Mesendoderm (in vitro differentiated cells): Measurements from ENCODE around the gene IL3.

Experiments used
- DNase-seq: peaks from one replicate; pipeline ENCODE4 v3.0.0; 2013
- H2AK5ac ChIP-seq: 2 replicates; pipeline ENCODE4 v1.6.1; 2013; ENCODE audit warnings: low read length, inconsistent platforms
- H2BK120ac ChIP-seq: 2 replicates; pipeline ENCODE4 v1.6.1; 2013; ENCODE audit warnings: low read depth, mild to moderate bottlenecking, low read length, moderate library complexity, mixed read lengths
- H2BK15ac ChIP-seq: replicated peaks from 2 replicates; pipeline ENCODE4 v1.6.1; 2013; ENCODE audit warnings: low read depth, mild to moderate bottlenecking, moderate library complexity
- H2BK5ac ChIP-seq: 2 replicates; pipeline ENCODE4 v1.6.1; 2013; ENCODE audit warnings: low read length, inconsistent platforms
- H3K18ac ChIP-seq: 2 replicates; pipeline ENCODE4 v1.6.1; 2013; ENCODE audit warnings: mild to moderate bottlenecking, low read length, mixed read lengths
- H3K23ac ChIP-seq: one replicate; pipeline ENCODE4 v1.6.1; 2013; ENCODE audit warnings: low read length
- H3K27ac ChIP-seq: 2 replicates; pipeline ENCODE4 v1.5.1; 2013; ENCODE audit warnings: low read depth, mild to moderate bottlenecking, inconsistent platforms, low read length, moderate library complexity
- H3K27me3 ChIP-seq: 2 replicates; pipeline ENCODE4 v1.6.1; 2013; ENCODE audit warnings: low read length, control low read depth, mild to moderate bottlenecking, inconsistent platforms; ENCODE audit not compliant: insufficient read depth, poor library complexity
- H3K36me3 ChIP-seq: 2 replicates; pipeline ENCODE4 v1.6.1; 2013; ENCODE audit warnings: low read length, inconsistent platforms; ENCODE audit not compliant: control insufficient read depth, insufficient read depth
- H3K4ac ChIP-seq: one replicate; pipeline ENCODE4 v1.6.1; 2013; ENCODE audit warnings: low read depth, mild to moderate bottlenecking, low read length, moderate library complexity
- H3K4me1 ChIP-seq: 2 replicates; pipeline ENCODE4 v1.6.1; 2013; ENCODE audit warnings: low read depth, low read length, inconsistent platforms; ENCODE audit not compliant: control insufficient read depth
- H3K4me2 ChIP-seq: 2 replicates; pipeline ENCODE4 v1.6.1; 2013; ENCODE audit warnings: low read length
- H3K4me3 ChIP-seq: 2 replicates; pipeline ENCODE4 v1.5.1; 2013; ENCODE audit warnings: mild to moderate bottlenecking, low read length
- H3K56ac ChIP-seq: one replicate; pipeline ENCODE4 v1.6.1; 2013; ENCODE audit warnings: low read length
- H3K79me1 ChIP-seq: 2 replicates; pipeline ENCODE4 v1.6.1; 2013; ENCODE audit warnings: low read length, inconsistent platforms
- H3K79me2 ChIP-seq: 2 replicates; pipeline ENCODE4 v1.6.1; 2013; ENCODE audit warnings: mild to moderate bottlenecking, low read length; ENCODE audit not compliant: control insufficient read depth, insufficient read depth
- H3K9ac ChIP-seq: 2 replicates; pipeline ENCODE4 v1.6.1; 2013; ENCODE audit warnings: low read length, inconsistent platforms
- H4K5ac ChIP-seq: one replicate; pipeline ENCODE4 v1.6.1; 2013; ENCODE audit warnings: low read length
- H4K8ac ChIP-seq: one replicate; pipeline ENCODE4 v1.6.1; 2013; ENCODE audit warnings: low read depth, mild to moderate bottlenecking, control low read depth, low read length, moderate library complexity
- WGBS: extraction: QIAGEN DNeasy Blood & Tissue Kit; methylation state at CpG from one replicate; pipeline ENCODE4 v1.1.7; 2013; ENCODE audit warnings: low lambda C conversion rate, missing lambda C conversion rate; ENCODE audit not compliant: insufficient coverage; ENCODE audit errors: extremely low coverage; 5-methylcytosine and 5-hydroxymethylcytosine counted together

Gene IL3

DNA sequence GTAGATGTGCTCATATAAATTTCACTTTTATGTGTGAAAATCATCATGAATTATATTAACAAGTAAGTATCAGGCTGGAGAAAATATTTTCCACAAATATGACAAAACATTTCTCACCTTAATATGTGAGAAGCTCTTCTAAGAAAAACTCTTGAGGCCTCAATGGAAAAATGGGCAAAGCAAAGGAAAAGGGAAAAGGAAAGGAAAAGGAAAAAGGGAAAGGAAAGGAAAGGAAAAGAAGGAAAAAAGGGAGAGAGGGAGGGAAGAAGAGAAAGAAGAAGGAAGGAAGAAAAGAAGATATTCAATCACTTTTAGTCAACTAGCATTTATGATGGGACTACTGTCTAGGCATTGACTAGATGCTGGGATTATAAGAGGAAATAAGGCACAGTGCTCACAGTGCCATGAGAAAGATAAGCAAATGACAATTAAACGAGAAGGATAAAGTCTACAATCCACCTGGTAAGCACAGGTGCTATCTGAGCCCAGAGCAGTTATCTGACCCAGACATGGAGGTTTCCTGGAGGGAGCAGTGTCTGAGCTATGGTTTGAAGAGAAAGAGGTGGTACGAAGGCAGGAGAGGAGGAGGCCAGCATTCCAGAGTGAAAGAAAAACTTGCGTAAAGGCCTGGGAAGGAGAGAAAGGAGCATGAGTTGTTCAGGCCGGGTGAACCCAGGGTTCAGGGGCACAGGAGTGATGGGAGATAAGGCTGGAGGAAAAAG lies 30.7 kb upstream of the IL3 start:
- no CpG with 5 or more reads among the region's 4 CpGs for WGBS
- Histone ChIP-seq H3K79me2 (no peaks in the 10 kb centered on the region), H4K5ac (no peak overlapping the region), H2BK5ac (no peak overlapping the region), H2AK5ac (no peak overlapping the region), H3K79me1 (no peaks in the 10 kb centered on the region), H3K4ac (no peak overlapping the region), H2BK15ac (no peak overlapping the region), H3K4me3 (no peak overlapping the region), H3K4me2 (no peak overlapping the region), H3K4me1 (no peaks in the 10 kb centered on the region), H2BK120ac (no peak overlapping the region), H3K27ac (no peak overlapping the region), H3K36me3 (no peaks in the 10 kb centered on the region), H4K8ac (no peak overlapping the region), H3K18ac (no peak overlapping the region), H3K56ac (no peak overlapping the region), H3K9ac (no peak overlapping the region), H3K27me3 (no peaks in the 10 kb centered on the region), H3K23ac (no peak overlapping the region)
- DNase-seq = no peak

GRCh38 chr5:132030610-132031009 lies 29.8 kb upstream of the IL3 start:
- H3K9ac ChIP-seq = no peak overlapping the region
- H3K4me3 ChIP-seq = no peak overlapping the region
- DNase-seq = no peak
- H2BK5ac ChIP-seq = no peak overlapping the region
- H3K4me1 ChIP-seq = no peaks in the 10 kb centered on the region
- no peaks in the 10 kb centered on the region for H3K79me2 ChIP-seq
- H3K23ac ChIP-seq = no peak overlapping the region
- H3K36me3 ChIP-seq = no peaks in the 10 kb centered on the region
- H3K79me1 ChIP-seq = no peaks in the 10 kb centered on the region
- no peak overlapping the region for H2BK15ac ChIP-seq
- no peak overlapping the region for H3K4ac ChIP-seq
- H4K8ac ChIP-seq = no peak overlapping the region
- H3K27me3 ChIP-seq = no peaks in the 10 kb centered on the region
- H2BK120ac ChIP-seq = no peak overlapping the region
- no peak overlapping the region for H4K5ac ChIP-seq
- H2AK5ac ChIP-seq = no peak overlapping the region
- no peak overlapping the region for H3K27ac ChIP-seq
- no peak overlapping the region for H3K18ac ChIP-seq
- WGBS = no CpG with 5 or more reads among the region's 2 CpGs
- no peak overlapping the region for H3K4me2 ChIP-seq
- no peak overlapping the region for H3K56ac ChIP-seq

- H4K8ac ChIP-seq = no peak overlapping the region
- no peak for DNase-seq
- H3K27me3 ChIP-seq = no peaks in the 10 kb centered on the region
- no peak overlapping the region for H3K23ac ChIP-seq
- no peak overlapping the region for H3K4ac ChIP-seq
- H4K5ac ChIP-seq = no peak overlapping the region
- H3K18ac ChIP-seq = no peak overlapping the region
- H3K36me3 ChIP-seq = no peaks in the 10 kb centered on the region
- H3K4me1 ChIP-seq = no peaks in the 10 kb centered on the region
- no peaks in the 10 kb centered on the region for H3K79me2 ChIP-seq
- H3K9ac ChIP-seq = no peak overlapping the region
- no peak overlapping the region for H3K56ac ChIP-seq
- H2BK5ac ChIP-seq = no peak overlapping the region
- no peak overlapping the region for H3K4me2 ChIP-seq
- no peak overlapping the region for H3K27ac ChIP-seq
- H2BK120ac ChIP-seq = no peak overlapping the region
- no peak overlapping the region for H3K4me3 ChIP-seq
- H2AK5ac ChIP-seq = no peak overlapping the region
- H2BK15ac ChIP-seq = no peak overlapping the region
- no peaks in the 10 kb centered on the region for H3K79me1 ChIP-seq
Measured at GRCh38 chr5:132032196-132032595, 28.3 kb upstream of the IL3 start.

DNA sequence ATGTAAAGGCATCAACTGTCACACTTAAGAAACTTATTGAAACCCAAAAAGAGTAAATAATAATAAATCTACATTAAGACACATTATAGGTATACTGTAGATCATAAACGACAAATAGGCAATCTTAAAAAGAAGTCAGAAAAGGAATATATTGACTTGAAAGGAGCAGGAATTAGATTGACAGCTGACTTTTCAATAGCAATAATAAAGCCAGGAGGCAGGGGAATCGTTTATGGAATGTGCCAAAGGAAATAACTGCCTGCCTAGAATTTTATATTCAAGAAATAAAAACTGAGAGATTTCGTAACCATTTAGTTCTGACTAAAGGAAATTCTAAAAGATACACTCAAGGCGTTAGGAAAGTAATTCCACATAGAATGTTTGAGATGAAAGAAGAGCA lies 27.3 kb upstream of the IL3 start:
- H3K4me3 ChIP-seq = no peak overlapping the region
- H3K79me1 ChIP-seq = no peaks in the 10 kb centered on the region
- H3K23ac ChIP-seq = no peak overlapping the region
- no peak overlapping the region for H2BK15ac ChIP-seq
- H4K5ac ChIP-seq = no peak overlapping the region
- no peak overlapping the region for H4K8ac ChIP-seq
- H3K4ac ChIP-seq = no peak overlapping the region
- H3K4me2 ChIP-seq = no peak overlapping the region
- no peaks in the 10 kb centered on the region for H3K4me1 ChIP-seq
- no peak overlapping the region for H3K27ac ChIP-seq
- DNase-seq = no peak
- no peak overlapping the region for H3K56ac ChIP-seq
- H3K27me3 ChIP-seq = no peaks in the 10 kb centered on the region
- H3K36me3 ChIP-seq = no peaks in the 10 kb centered on the region
- no peak overlapping the region for H3K18ac ChIP-seq
- no peak overlapping the region for H2BK5ac ChIP-seq
- H2BK120ac ChIP-seq = no peak overlapping the region
- H3K9ac ChIP-seq = no peak overlapping the region
- no peak overlapping the region for H2AK5ac ChIP-seq
- no peaks in the 10 kb centered on the region for H3K79me2 ChIP-seq
- no CpG with 5 or more reads among the region's 4 CpGs for WGBS

- Histone ChIP-seq H3K4me2 (no peak overlapping the region), H3K36me3 (no peaks in the 10 kb centered on the region), H3K23ac (no peak overlapping the region), H2BK15ac (no peak overlapping the region), H3K79me1 (no peaks in the 10 kb centered on the region), H3K9ac (no peak overlapping the region), H2AK5ac (no peak overlapping the region), H3K4me1 (no peaks in the 10 kb centered on the region), H3K4me3 (no peak overlapping the region), H2BK5ac (no peak overlapping the region), H2BK120ac (no peak overlapping the region), H4K5ac (no peak overlapping the region), H3K4ac (no peak overlapping the region), H3K18ac (no peak overlapping the region), H4K8ac (no peak overlapping the region), H3K27ac (no peak overlapping the region), H3K27me3 (no peaks in the 10 kb centered on the region), H3K56ac (no peak overlapping the region), H3K79me2 (no peaks in the 10 kb centered on the region)
- WGBS = no CpG with 5 or more reads among the region's 2 CpGs
- DNase-seq = no peak
Measured at GRCh38 chr5:132037353-132037752, 23.1 kb upstream of the IL3 start.

DNA sequence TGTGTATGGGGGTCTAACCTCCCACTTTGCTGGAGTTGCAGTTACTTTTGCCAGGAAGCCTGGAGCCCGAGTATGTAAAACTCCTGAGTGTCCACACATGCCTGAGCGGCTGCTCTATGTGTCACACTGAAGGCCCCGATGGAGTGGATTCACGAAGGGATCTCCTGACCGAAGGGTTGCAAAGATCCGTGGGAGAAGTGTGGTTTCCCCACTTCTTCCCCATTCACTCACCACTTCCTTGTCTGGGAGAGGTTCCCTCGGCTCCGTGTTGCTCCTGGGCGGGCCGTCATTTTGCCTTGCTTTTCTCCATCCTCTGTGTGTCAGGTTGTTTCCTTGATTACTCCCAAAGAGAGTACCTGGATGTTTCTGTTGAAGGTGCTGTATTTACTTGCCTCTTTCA lies 16.2 kb upstream of the IL3 start:
- no peaks in the 10 kb centered on the region for H3K4me1 ChIP-seq
- H3K56ac ChIP-seq = no peak overlapping the region

More for the DNA sequence above, 16.2 kb upstream of the IL3 start:
- no peak overlapping the region for H2AK5ac ChIP-seq
- no peaks in the 10 kb centered on the region for H3K27me3 ChIP-seq
- no peak overlapping the region for H3K4me3 ChIP-seq
- no peak overlapping the region for H3K23ac ChIP-seq
- H3K79me1 ChIP-seq = no peaks in the 10 kb centered on the region
- no peak overlapping the region for H2BK120ac ChIP-seq
- no peak for DNase-seq
- H3K4me2 ChIP-seq = no peak overlapping the region
- H3K4ac ChIP-seq = no peak overlapping the region
- no peak overlapping the region for H2BK15ac ChIP-seq
- no peak overlapping the region for H3K18ac ChIP-seq
- H4K8ac ChIP-seq = no peak overlapping the region
- no CpG with 5 or more reads among the region's 10 CpGs for WGBS
- no peak overlapping the region for H4K5ac ChIP-seq
- H3K27ac ChIP-seq = no peak overlapping the region
- no peak overlapping the region for H3K9ac ChIP-seq
- no peak overlapping the region for H2BK5ac ChIP-seq
- no peaks in the 10 kb centered on the region for H3K36me3 ChIP-seq
- H3K79me2 ChIP-seq = no peaks in the 10 kb centered on the region
